Measurements from ENCODE around the gene NDUFAF4. TPM values are rescaled to one million over a fixed set of nuclear protein-coding genes. Genes with fewer than 3 reads are reported as not detected.

NDUFAF4 gene
- total and polyA plus RNA-seq, 4 donors = 4.9 to 62.1 (median 10.4) TPM

GRCh38 chr6:96861588-96861987, 36.1 kb downstream of the NDUFAF4 start:
- H3K9me3 ChIP-seq (ENCODE audit: control insufficient read depth in 4 of 4, low read length in 3 of 4) = no peaks in the 10 kb centered on the region
- no peaks in the 10 kb centered on the region for H3K27me3 ChIP-seq (ENCODE audit: control insufficient read depth in 4 of 4, insufficient read depth in 4 of 4, low read length in 3 of 4)
- no peak for TF ChIP-seq GABPA (IDR thresholded peaks at IDR 0.05 in 1 of 2, conservative IDR thresholded peaks at IDR 0.05 in 1 of 2)
- TF ChIP-seq NR2F2 (IDR thresholded peaks at IDR 0.05) = no peak
- TF ChIP-seq HNF4G (IDR thresholded peaks at IDR 0.05) = no peak
- TF ChIP-seq MAX (IDR thresholded peaks at IDR 0.05) = no peak
- TF ChIP-seq TAF1 (conservative IDR thresholded peaks at IDR 0.05) = no peak
- TF ChIP-seq REST (IDR thresholded peaks at IDR 0.05) = no peak
- TF ChIP-seq EGR1 (IDR thresholded peaks at IDR 0.05; ENCODE audit: low read depth in 2 of 2) = no peak
- TF ChIP-seq FOXA2 (IDR thresholded peaks at IDR 0.05) = no peak
- no peak for TF ChIP-seq RAD21 (IDR thresholded peaks at IDR 0.05)
- TF ChIP-seq ATF3 (IDR thresholded peaks at IDR 0.05) = no peak
- no peak for TF ChIP-seq HNF4A (conservative IDR thresholded peaks at IDR 0.05)
- no peak for TF ChIP-seq YY1 (IDR thresholded peaks at IDR 0.05)
- no peak for TF ChIP-seq FOXA1 (IDR thresholded peaks at IDR 0.05)
- no peak for TF ChIP-seq CTCF (IDR thresholded peaks at IDR 0.05; ENCODE audit: low read depth, low read length, missing input control)
- no peak for TF ChIP-seq RXRA (IDR thresholded peaks at IDR 0.05)
- no peak for TF ChIP-seq ZBTB33 (IDR thresholded peaks at IDR 0.05)
- no peak for TF ChIP-seq JUND (IDR thresholded peaks at IDR 0.05)
- no peak for TF ChIP-seq SP1 (IDR thresholded peaks at IDR 0.05)
- no peak overlapping the region for H3K27ac ChIP-seq (ENCODE audit: low read depth in 1 of 2, low read length in 2 of 2)
- no peak overlapping the region for H3K4me3 ChIP-seq (ENCODE audit: low read depth in 1 of 3, low read length in 3 of 3)
- H3K4me1 ChIP-seq (ENCODE audit: control insufficient read depth in 4 of 4, insufficient read depth in 4 of 4, low read length in 3 of 4) = no peaks in the 10 kb centered on the region
- H3K9ac ChIP-seq (ENCODE audit: low read depth in 1 of 2, low read length in 2 of 2) = no peak overlapping the region
- H3K36me3 ChIP-seq (ENCODE audit: control insufficient read depth in 4 of 4, insufficient read depth in 3 of 4, low read depth in 1 of 4, low read length in 3 of 4) = no peaks in the 10 kb centered on the region
- DNase-seq (ENCODE audit: low spot score) = no peak
